ENCODE results near the gene RELCH. TPM values are rescaled to one million over a fixed set of nuclear protein-coding genes. Genes with fewer than 3 reads are reported as not detected.

Gene RELCH
- total RNA-seq, 1 donor from 2014 or later = 21.5 TPM

DNA sequence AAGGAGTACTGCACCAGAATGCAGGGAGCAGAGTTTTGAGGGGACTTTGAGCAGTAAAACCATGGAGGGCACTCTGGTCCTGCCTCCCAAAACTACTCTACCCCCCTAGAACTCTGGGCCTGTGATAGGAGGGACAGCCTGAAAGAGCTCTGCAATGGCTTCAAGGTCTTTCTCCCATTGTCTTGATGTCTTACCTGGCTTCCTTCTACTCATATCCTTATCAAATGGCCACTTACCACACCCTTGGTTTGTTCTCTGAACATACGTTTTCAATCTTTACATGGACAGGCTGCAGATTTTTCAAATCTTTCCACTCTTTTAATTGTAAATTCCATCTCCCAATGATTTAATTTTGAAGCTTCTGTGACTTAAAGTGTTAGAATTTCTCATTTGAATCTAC is 27.7 kb downstream of the RELCH start:
- TF ChIP-seq, protein P1, sequence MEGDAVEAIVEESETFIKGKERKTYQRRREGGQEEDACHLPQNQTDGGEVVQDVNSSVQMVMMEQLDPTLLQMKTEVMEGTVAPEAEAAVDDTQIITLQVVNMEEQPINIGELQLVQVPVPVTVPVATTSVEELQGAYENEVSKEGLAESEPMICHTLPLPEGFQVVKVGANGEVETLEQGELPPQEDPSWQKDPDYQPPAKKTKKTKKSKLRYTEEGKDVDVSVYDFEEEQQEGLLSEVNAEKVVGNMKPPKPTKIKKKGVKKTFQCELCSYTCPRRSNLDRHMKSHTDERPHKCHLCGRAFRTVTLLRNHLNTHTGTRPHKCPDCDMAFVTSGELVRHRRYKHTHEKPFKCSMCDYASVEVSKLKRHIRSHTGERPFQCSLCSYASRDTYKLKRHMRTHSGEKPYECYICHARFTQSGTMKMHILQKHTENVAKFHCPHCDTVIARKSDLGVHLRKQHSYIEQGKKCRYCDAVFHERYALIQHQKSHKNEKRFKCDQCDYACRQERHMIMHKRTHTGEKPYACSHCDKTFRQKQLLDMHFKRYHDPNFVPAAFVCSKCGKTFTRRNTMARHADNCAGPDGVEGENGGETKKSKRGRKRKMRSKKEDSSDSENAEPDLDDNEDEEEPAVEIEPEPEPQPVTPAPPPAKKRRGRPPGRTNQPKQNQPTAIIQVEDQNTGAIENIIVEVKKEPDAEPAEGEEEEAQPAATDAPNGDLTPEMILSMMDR (IDR thresholded peaks at IDR 0.05; ENCODE audit: insufficient read depth, low read length, poor library complexity, severe bottlenecking) = no peak
- Histone ChIP-seq H3K36me3 (ENCODE audit: control insufficient read depth, insufficient read depth, low read length) (no peaks in the 10 kb centered on the region), H3K4me3 (ENCODE audit: low read depth, low read length) (no peak overlapping the region), H3K27me3 (ENCODE audit: control insufficient read depth, insufficient read depth, low read length) (no peaks in the 10 kb centered on the region)
- no peak for DNase-seq (ENCODE audit: low read depth)

DNA sequence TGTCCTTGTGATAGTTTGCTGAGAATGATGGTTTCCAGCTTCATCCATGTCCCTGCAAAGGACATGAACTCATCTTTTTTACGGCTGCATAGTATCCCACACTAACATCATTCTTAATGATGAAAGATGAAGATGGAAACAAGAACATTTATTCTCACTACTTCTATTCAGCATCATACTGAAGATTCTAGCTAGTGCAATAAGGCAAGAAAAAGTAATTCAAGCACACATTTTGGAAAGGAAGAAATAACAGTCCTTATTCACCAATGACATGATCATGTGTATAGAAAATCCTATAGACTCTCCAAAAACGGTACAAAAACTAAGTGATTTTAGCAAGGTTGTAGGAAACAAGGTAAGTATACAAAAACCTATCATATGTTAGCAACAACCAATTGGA is 37.2 kb downstream of the RELCH start:
- H3K36me3 ChIP-seq (ENCODE audit: control insufficient read depth, insufficient read depth, low read length) = no peaks in the 10 kb centered on the region
- H3K27me3 ChIP-seq (ENCODE audit: control insufficient read depth, insufficient read depth, low read length) = no peaks in the 10 kb centered on the region
- TF ChIP-seq, protein P1 (IDR thresholded peaks at IDR 0.05; ENCODE audit: insufficient read depth, low read length, poor library complexity, severe bottlenecking) = no peak
- H3K4me3 ChIP-seq (ENCODE audit: low read depth, low read length) = no peak overlapping the region
- DNase-seq (ENCODE audit: low read depth) = no peak

DNA sequence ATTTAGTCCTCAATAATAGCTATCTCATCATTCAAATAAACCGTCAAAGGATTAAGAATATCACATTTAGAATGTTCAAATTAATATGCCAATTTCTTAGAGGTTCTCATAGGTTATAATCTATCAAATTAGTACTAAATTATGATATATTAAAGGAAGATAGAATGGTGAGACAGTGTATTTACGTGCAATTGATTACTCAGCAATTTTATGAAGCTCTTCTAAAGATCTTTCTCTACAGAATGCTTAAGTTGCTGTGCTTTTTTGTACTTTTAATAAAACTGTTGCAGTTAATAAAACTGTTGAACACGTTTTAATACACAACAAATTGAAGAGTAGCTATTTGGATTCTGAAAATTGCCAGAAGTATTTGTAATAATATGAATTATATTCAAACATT is 39.0 kb downstream of the RELCH start:
- Histone ChIP-seq H3K36me3 (ENCODE audit: control insufficient read depth, insufficient read depth, low read length) (no peaks in the 10 kb centered on the region), H3K4me3 (ENCODE audit: low read depth, low read length) (no peak overlapping the region), H3K27me3 (ENCODE audit: control insufficient read depth, insufficient read depth, low read length) (no peaks in the 10 kb centered on the region)
- TF ChIP-seq, protein P1 (IDR thresholded peaks at IDR 0.05; ENCODE audit: insufficient read depth, low read length, poor library complexity, severe bottlenecking) = no peak
- DNase-seq (ENCODE audit: low read depth) = no peak

DNA sequence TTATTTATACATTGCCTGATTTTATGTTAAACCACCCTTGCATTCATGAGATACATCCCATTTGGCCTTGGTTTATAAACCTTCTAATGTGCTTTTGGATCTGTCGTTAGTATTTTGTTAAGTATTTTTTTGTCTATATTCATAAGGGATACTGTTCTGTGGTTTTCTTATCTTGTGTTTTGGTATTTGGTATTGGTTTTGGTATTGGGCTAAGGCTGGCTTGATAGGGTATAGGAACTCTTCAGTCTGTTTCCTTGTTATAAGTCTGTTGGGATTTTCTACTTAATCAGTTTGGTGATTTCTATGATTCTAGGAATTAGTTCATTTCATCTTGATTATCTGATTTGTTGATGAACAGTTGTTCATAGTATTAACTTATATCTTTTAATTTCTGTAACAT is 49.2 kb downstream of the RELCH start:
- H3K36me3 ChIP-seq (ENCODE audit: control insufficient read depth, insufficient read depth, low read length) = no peaks in the 10 kb centered on the region
- TF ChIP-seq, protein P1 (IDR thresholded peaks at IDR 0.05; ENCODE audit: insufficient read depth, low read length, poor library complexity, severe bottlenecking) = no peak
- H3K4me3 ChIP-seq (ENCODE audit: low read depth, low read length) = no peak overlapping the region
- no peak for DNase-seq (ENCODE audit: low read depth)
- no peaks in the 10 kb centered on the region for H3K27me3 ChIP-seq (ENCODE audit: control insufficient read depth, insufficient read depth, low read length)

DNA sequence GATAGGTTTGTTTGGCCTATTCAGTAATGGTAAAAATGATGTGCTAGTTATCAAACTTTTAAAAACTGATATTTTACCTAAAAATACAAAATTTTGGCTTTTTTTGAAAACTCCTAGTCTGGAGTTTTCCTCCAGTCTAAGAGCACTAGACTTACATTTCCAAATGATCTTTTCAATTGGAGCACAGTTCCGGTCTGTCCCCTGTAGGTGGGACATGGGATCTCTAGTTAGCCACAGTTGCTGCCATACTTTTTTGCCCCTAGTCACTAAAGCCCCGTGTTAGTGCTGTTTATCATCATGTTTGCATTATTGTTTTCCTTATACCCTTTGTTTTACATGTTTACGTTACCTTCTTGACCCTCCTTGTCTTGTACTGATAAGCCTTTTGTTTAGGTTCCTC is 52.4 kb downstream of the RELCH start:
- H3K4me3 ChIP-seq (ENCODE audit: low read depth, low read length) = no peak overlapping the region
- DNase-seq (ENCODE audit: low read depth) = no peak
- no peaks in the 10 kb centered on the region for H3K27me3 ChIP-seq (ENCODE audit: control insufficient read depth, insufficient read depth, low read length)
- no peaks in the 10 kb centered on the region for H3K36me3 ChIP-seq (ENCODE audit: control insufficient read depth, insufficient read depth, low read length)
- TF ChIP-seq, protein P1 (IDR thresholded peaks at IDR 0.05; ENCODE audit: insufficient read depth, low read length, poor library complexity, severe bottlenecking) = no peak

DNA sequence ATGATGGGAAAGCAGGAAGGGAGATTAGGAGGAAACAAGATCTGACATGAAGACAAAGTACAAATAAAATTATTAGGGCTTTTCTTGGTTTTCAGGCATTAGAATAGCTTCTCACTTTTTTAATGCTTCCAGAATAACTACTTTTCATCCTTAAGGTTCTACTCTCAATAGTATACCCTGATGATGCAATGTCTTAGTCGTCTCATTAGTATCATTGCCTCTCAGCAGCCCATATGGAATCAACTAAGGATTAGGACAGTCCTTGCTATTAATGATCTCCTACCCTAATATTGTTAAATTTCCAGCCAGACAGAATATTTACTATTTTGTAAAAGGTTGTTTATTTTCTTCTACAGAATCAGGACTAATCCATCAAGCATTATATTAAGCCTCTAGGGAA is 55.9 kb downstream of the RELCH start:
- Histone ChIP-seq H3K4me3 (ENCODE audit: low read depth, low read length) (no peak overlapping the region), H3K36me3 (ENCODE audit: control insufficient read depth, insufficient read depth, low read length) (peaks cover 2% of the 10 kb centered on the region), H3K27me3 (ENCODE audit: control insufficient read depth, insufficient read depth, low read length) (no peaks in the 10 kb centered on the region)
- no peak for DNase-seq (ENCODE audit: low read depth)
- TF ChIP-seq, protein P1 (IDR thresholded peaks at IDR 0.05; ENCODE audit: insufficient read depth, low read length, poor library complexity, severe bottlenecking) = no peak
